22Rv1 (cell line): ENCODE data around the gene SOD3.

Source experiments
- ZFX ChIP-seq: fragments of 450-650 bp; IDR thresholded peaks from 2 replicates; pipeline ENCODE4 v1.6.1; 2017; ENCODE audit warnings: antibody characterized with exemption, borderline replicate concordance
- TF ChIP-seq, protein P1 (sequence below): fragments of 450-650 bp; IDR thresholded peaks from 2 replicates; pipeline ENCODE4 v1.5.1; 2017; ENCODE audit warnings: mild to moderate bottlenecking

GRCh38 chr4:24791043-24791442 lies 4.3 kb upstream of the SOD3 start:
- TF ChIP-seq, protein P1, sequence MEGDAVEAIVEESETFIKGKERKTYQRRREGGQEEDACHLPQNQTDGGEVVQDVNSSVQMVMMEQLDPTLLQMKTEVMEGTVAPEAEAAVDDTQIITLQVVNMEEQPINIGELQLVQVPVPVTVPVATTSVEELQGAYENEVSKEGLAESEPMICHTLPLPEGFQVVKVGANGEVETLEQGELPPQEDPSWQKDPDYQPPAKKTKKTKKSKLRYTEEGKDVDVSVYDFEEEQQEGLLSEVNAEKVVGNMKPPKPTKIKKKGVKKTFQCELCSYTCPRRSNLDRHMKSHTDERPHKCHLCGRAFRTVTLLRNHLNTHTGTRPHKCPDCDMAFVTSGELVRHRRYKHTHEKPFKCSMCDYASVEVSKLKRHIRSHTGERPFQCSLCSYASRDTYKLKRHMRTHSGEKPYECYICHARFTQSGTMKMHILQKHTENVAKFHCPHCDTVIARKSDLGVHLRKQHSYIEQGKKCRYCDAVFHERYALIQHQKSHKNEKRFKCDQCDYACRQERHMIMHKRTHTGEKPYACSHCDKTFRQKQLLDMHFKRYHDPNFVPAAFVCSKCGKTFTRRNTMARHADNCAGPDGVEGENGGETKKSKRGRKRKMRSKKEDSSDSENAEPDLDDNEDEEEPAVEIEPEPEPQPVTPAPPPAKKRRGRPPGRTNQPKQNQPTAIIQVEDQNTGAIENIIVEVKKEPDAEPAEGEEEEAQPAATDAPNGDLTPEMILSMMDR: no peak
- TF ChIP-seq ZFX: no peak
